Gastrocnemius medialis (tissue), 4 donors: ENCODE measurements around the gene PACSIN2.

Experiments
- CTCF ChIP-seq, 5 experiments: fragments of 450-650 bp in 3 of 5; fragments of 200-600 bp in 2 of 5; sonication (generic) in 2 of 5; IDR thresholded peaks in 4 of 5; conservative IDR thresholded peaks in 1 of 5; 1 replicate in 4 of 5; 2 replicates in 1 of 5; pipeline ENCODE4 v1.5.1; 2016 to 2019; ENCODE audit warnings: antibody characterized with exemption in 5 of 5, mild to moderate bottlenecking in 3 of 5, moderate library complexity in 3 of 5
- POLR2A ChIP-seq, 2 donors: fragments of 450-650 bp; IDR thresholded peaks; one replicate each; pipeline ENCODE4 v1.6.1; 2017; ENCODE audit warnings: antibody characterized with exemption in 2 of 2, mild to moderate bottlenecking in 2 of 2, moderate library complexity in 2 of 2

- no peak for TF ChIP-seq CTCF (IDR thresholded peaks at IDR 0.05 in 4 of 5, conservative IDR thresholded peaks at IDR 0.05 in 1 of 5)
- no peak for TF ChIP-seq POLR2A (IDR thresholded peaks at IDR 0.05)
Observed at GRCh38 chr22:42883121-42883520, 131.8 kb downstream of the PACSIN2 start.
